Measurements from ENCODE around the gene HOATZ. TPM values are rescaled to one million over a fixed set of nuclear protein-coding genes. Genes with fewer than 3 reads are reported as not detected.

Gene HOATZ
- polyA plus RNA-seq, 1 donor (not counting 4 experiments of a cell fraction or from before 2014, with no cell fraction given) = not detected

- DNase-seq (ENCODE audit: low read depth, low spot score) (peak; percentile 44), FAIRE-seq (peak; percentile 36)
- no peaks in the 10 kb centered on the region for H3K9me3 ChIP-seq (ENCODE audit: control insufficient read depth, low read depth, low read length)
- no peaks in the 10 kb centered on the region for H3K79me2 ChIP-seq (ENCODE audit: control insufficient read depth, insufficient read depth, low read length)
- H4K20me1 ChIP-seq (ENCODE audit: control insufficient read depth, extremely low read depth, insufficient read depth, low read length) = no peaks in the 10 kb centered on the region
- no peaks in the 10 kb centered on the region for H3K36me3 ChIP-seq (ENCODE audit: control insufficient read depth in 2 of 2, extremely low read depth in 1 of 2, insufficient read depth in 2 of 2, low read length in 2 of 2)
- no peaks in the 10 kb centered on the region for H3K4me1 ChIP-seq (ENCODE audit: control insufficient read depth, extremely low read depth, insufficient read depth, low read length)
- dilution Hi-C loops (cut with MboI; ENCODE audit: extremely low pct_ligation_motif_present, low sequenced_read_pairs) = no loop called here
- no peak overlapping the region for H2AFZ ChIP-seq (ENCODE audit: control insufficient read depth, low read length)
- H3K9me1 ChIP-seq (ENCODE audit: control insufficient read depth, extremely low read depth, insufficient read depth, low read length) = no peaks in the 10 kb centered on the region
- no peak overlapping the region for H3K4me3 ChIP-seq (ENCODE audit: control insufficient read depth in 2 of 3, extremely low read depth in 1 of 3, insufficient read depth in 2 of 3, low read depth in 1 of 3, low read length in 3 of 3)
- H3K4me2 ChIP-seq (ENCODE audit: control insufficient read depth, extremely low read depth, insufficient read depth, low read depth, low read length) = no peak overlapping the region
- H3K27ac ChIP-seq (ENCODE audit: control insufficient read depth, insufficient read depth, low read length) = no peak overlapping the region
- TF ChIP-seq CTCF (optimal IDR thresholded peaks at IDR 0.05 in 1 of 3, IDR thresholded peaks at IDR 0.05 in 1 of 3, conservative IDR thresholded peaks at IDR 0.05 in 1 of 3; ENCODE audit: extremely low read depth in 1 of 3, insufficient read depth in 2 of 3, low read length in 3 of 3) (no peak), EZH2 (IDR thresholded peaks at IDR 0.05; ENCODE audit: low read length) (no peak)
- H3K9ac ChIP-seq (ENCODE audit: control insufficient read depth, extremely low read depth, insufficient read depth, low read length) = no peak overlapping the region
- H3K27me3 ChIP-seq (ENCODE audit: control insufficient read depth, extremely low read depth, insufficient read depth, low read length) = no peaks in the 10 kb centered on the region
Measured at GRCh38 chr11:111472228-111472627, 42.4 kb upstream of the HOATZ start.

- no peaks in the 10 kb centered on the region for H3K9me1 ChIP-seq (ENCODE audit: control insufficient read depth, extremely low read depth, insufficient read depth, low read length)
- no peak overlapping the region for H2AFZ ChIP-seq (ENCODE audit: control insufficient read depth, low read length)
- DNase-seq (ENCODE audit: low read depth, low spot score) (no peak), FAIRE-seq (peak; percentile 29)
- no peaks in the 10 kb centered on the region for H3K79me2 ChIP-seq (ENCODE audit: control insufficient read depth, insufficient read depth, low read length)
- H3K36me3 ChIP-seq (ENCODE audit: control insufficient read depth in 2 of 2, extremely low read depth in 1 of 2, insufficient read depth in 2 of 2, low read length in 2 of 2) = no peaks in the 10 kb centered on the region
- H3K9ac ChIP-seq (ENCODE audit: control insufficient read depth, extremely low read depth, insufficient read depth, low read length) = no peak overlapping the region
- H3K4me1 ChIP-seq (ENCODE audit: control insufficient read depth, extremely low read depth, insufficient read depth, low read length) = no peaks in the 10 kb centered on the region
- no peak overlapping the region for H3K4me3 ChIP-seq (ENCODE audit: control insufficient read depth in 2 of 3, extremely low read depth in 1 of 3, insufficient read depth in 2 of 3, low read depth in 1 of 3, low read length in 3 of 3)
- H3K9me3 ChIP-seq (ENCODE audit: control insufficient read depth, low read depth, low read length) = no peaks in the 10 kb centered on the region
- no peak overlapping the region for H3K27ac ChIP-seq (ENCODE audit: control insufficient read depth, insufficient read depth, low read length)
- dilution Hi-C loops (cut with MboI; ENCODE audit: extremely low pct_ligation_motif_present, low sequenced_read_pairs) = no loop called here
- H4K20me1 ChIP-seq (ENCODE audit: control insufficient read depth, extremely low read depth, insufficient read depth, low read length) = no peaks in the 10 kb centered on the region
- no peaks in the 10 kb centered on the region for H3K27me3 ChIP-seq (ENCODE audit: control insufficient read depth, extremely low read depth, insufficient read depth, low read length)
- H3K4me2 ChIP-seq (ENCODE audit: control insufficient read depth, extremely low read depth, insufficient read depth, low read depth, low read length) = no peak overlapping the region
- TF ChIP-seq EZH2 (IDR thresholded peaks at IDR 0.05; ENCODE audit: low read length) (no peak), CTCF (optimal IDR thresholded peaks at IDR 0.05 in 1 of 3, IDR thresholded peaks at IDR 0.05 in 1 of 3, conservative IDR thresholded peaks at IDR 0.05 in 1 of 3; ENCODE audit: extremely low read depth in 1 of 3, insufficient read depth in 2 of 3, low read length in 3 of 3) (no peak)
Measured at GRCh38 chr11:111474432-111474831, 40.1 kb upstream of the HOATZ start.
